GM12878 (cell line): ENCODE results near the gene HAPSTR1. TPM values are rescaled to one million over a fixed set of nuclear protein-coding genes. Genes with fewer than 3 reads are reported as not detected.

Experiments
- ATAC-seq: fragments of 200-7000 bp; cut with Tn5 transposase; 3 replicates; pipeline ENCODE4 v1.9.1; 2020; ENCODE audit warnings: mild to moderate bottlenecking, moderate library complexity
- BruUV-seq: library from RNA; stranded (reverse); fragments of 400-500 nt; replicated peaks from 2 replicates; lab custom pipeline; 2021; lab: Mats Ljungman, UMichigan
- CTCF ChIA-PET: fragments of 300-600 bp; sonication (Branson Sonifier 250); formaldehyde crosslinking; extraction: SDS; loops from one replicate; lab custom pipeline; 2021; ENCODE audit warnings: inconsistent platforms; lab: Yijun Ruan, JAX
- POLR2A ChIA-PET: fragments of 350-600 bp; formaldehyde crosslinking; extraction: SDS; loops from one replicate; lab custom pipeline; 2021; ENCODE audit warnings: inconsistent platforms; lab: Charles Lee
- RAD21 ChIA-PET: fragments of 300-600 bp; sonication (Branson Sonifier 250); formaldehyde crosslinking; loops from one replicate; lab custom pipeline; 2023; ENCODE audit warnings: antibody characterized with exemption; ENCODE audit not compliant: unreplicated experiment; lab: Charles Lee
- SMC1A ChIA-PET: fragments of 300-600 bp; sonication (Branson Sonifier 250); formaldehyde crosslinking; loops from one replicate; lab custom pipeline; 2023; ENCODE audit not compliant: unreplicated experiment, uncharacterized antibody; lab: Charles Lee
- DNase-seq: peaks from one replicate; pipeline ENCODE4 v3.0.0-alpha.2; 2011; ENCODE audit warnings: low read depth, low spot score
- FAIRE-seq: peaks from 3 replicates; lab custom pipeline; 2011; peaks lifted over from hg19 to GRCh38; lab: Jason Lieb, UNC
- H2AFZ ChIP-seq: 2 replicates; pipeline ENCODE4 v1.6.0; 2011; ENCODE audit warnings: low read depth, low read length, control low read depth; ENCODE audit not compliant: control insufficient read depth
- H3K27ac ChIP-seq: 2 replicates; pipeline ENCODE4 v1.5.1; 2011; ENCODE audit warnings: control low read depth; ENCODE audit not compliant: control insufficient read depth, insufficient read depth
- H3K27me3 ChIP-seq, 2 experiments: replicated peaks in 1 of 2; 2 replicates each; pipeline versions ENCODE4 v1.6.0 to v1.6.1; 2011; ENCODE audit warnings: low read length in 1 of 2; ENCODE audit not compliant: control insufficient read depth in 2 of 2, insufficient read depth in 2 of 2
- H3K36me3 ChIP-seq, 2 experiments: 2 replicates each; pipeline ENCODE4 v1.5.1; 2011; ENCODE audit warnings: low read length in 1 of 2; ENCODE audit not compliant: control insufficient read depth in 2 of 2, insufficient read depth in 2 of 2
- H3K4me1 ChIP-seq: 2 replicates; pipeline ENCODE4 v1.6.1; 2011; ENCODE audit warnings: mild to moderate bottlenecking, low read length, moderate library complexity, mixed read lengths; ENCODE audit not compliant: control insufficient read depth, insufficient read depth
- H3K4me2 ChIP-seq: 2 replicates; pipeline ENCODE4 v1.6.0; 2011; ENCODE audit warnings: control low read depth; ENCODE audit not compliant: control insufficient read depth, insufficient read depth
- H3K4me3 ChIP-seq: fragments of 200-600 bp; sonication (generic); 2 replicates; pipeline ENCODE4 v1.5.1; 2016
- H3K79me2 ChIP-seq: 2 replicates; pipeline ENCODE4 v1.6.0; 2011; ENCODE audit warnings: low read length; ENCODE audit not compliant: control insufficient read depth, insufficient read depth
- H3K9ac ChIP-seq: 2 replicates; pipeline ENCODE4 v1.8.0; 2011; ENCODE audit warnings: low read length, control low read depth, mixed read lengths; ENCODE audit not compliant: control insufficient read depth, insufficient read depth
- H3K9me3 ChIP-seq: replicated peaks from 3 replicates; pipeline ENCODE4 v1.5.1; 2011; ENCODE audit warnings: mild to moderate bottlenecking, low read length; ENCODE audit not compliant: control insufficient read depth, insufficient read depth
- H4K20me1 ChIP-seq: 2 replicates; pipeline ENCODE4 v1.6.0; 2011; ENCODE audit not compliant: control insufficient read depth, insufficient read depth
- ATF3 ChIP-seq: IDR thresholded peaks from 2 replicates; pipeline ENCODE4 v1.6.1; 2011; ENCODE audit warnings: low read depth, mild to moderate bottlenecking, low read length, moderate library complexity, borderline replicate concordance; ENCODE audit errors: extremely low read depth
- BHLHE40 ChIP-seq, 2 experiments: fragments of 450-650 bp in 1 of 2; IDR thresholded peaks; 2 replicates each; pipeline ENCODE4 v1.6.1; 2011 to 2017; ENCODE audit warnings: low read depth in 2 of 2, borderline replicate concordance in 1 of 2, improper control_type of control experiment in 1 of 2, low read length in 1 of 2, mild to moderate bottlenecking in 1 of 2
- BMI1 ChIP-seq: fragments of 450-650 bp; IDR thresholded peaks from 2 replicates; pipeline ENCODE4 v1.6.1; 2016; ENCODE audit warnings: mild to moderate bottlenecking, moderate library complexity, borderline replicate concordance
- CBFB ChIP-seq: IDR thresholded peaks from 2 replicates; pipeline ENCODE4 v1.6.1; 2016; ENCODE audit warnings: antibody characterized with exemption, low read depth
- CEBPB ChIP-seq, 2 experiments: fragments of 150-350 bp in 1 of 2; IDR thresholded peaks; 2 replicates each; pipeline ENCODE4 v1.6.1; 2012 to 2014; ENCODE audit warnings: low read depth in 2 of 2, low read length in 2 of 2, borderline replicate concordance in 1 of 2, inconsistent platforms in 1 of 2
- CTCF ChIP-seq, 3 experiments: IDR thresholded peaks in 2 of 3; conservative IDR thresholded peaks in 1 of 3; 2 replicates each; pipeline ENCODE4 v1.5.1; 2011; ENCODE audit warnings: low read depth in 3 of 3, low read length in 3 of 3, mild to moderate bottlenecking in 3 of 3, control low read depth in 2 of 3, moderate library complexity in 2 of 3, inconsistent platforms in 1 of 3, mixed read lengths in 1 of 3; ENCODE audit not compliant: control insufficient read depth in 2 of 3, insufficient read depth in 1 of 3; ENCODE audit errors: extremely low read depth in 1 of 3
- E2F8 ChIP-seq: fragments of 450-650 bp; IDR thresholded peaks from 2 replicates; pipeline ENCODE4 v1.6.1; 2018; ENCODE audit warnings: mild to moderate bottlenecking, low read depth, moderate library complexity; ENCODE audit not compliant: partially characterized antibody
- IKZF1 ChIP-seq: fragments of 450-650 bp; conservative IDR thresholded peaks from 2 replicates; pipeline ENCODE4 v1.6.1; 2017; ENCODE audit warnings: antibody characterized with exemption, mild to moderate bottlenecking
- IKZF2 ChIP-seq, 2 experiments: fragments of 450-650 bp; IDR thresholded peaks; 2 replicates each; pipeline ENCODE4 v1.6.1; 2017; ENCODE audit warnings: mild to moderate bottlenecking in 2 of 2, moderate library complexity in 2 of 2
- RAD21 ChIP-seq: IDR thresholded peaks from 2 replicates; pipeline ENCODE4 v1.6.1; 2011; ENCODE audit warnings: mild to moderate bottlenecking, low read depth, low read length, moderate library complexity; ENCODE audit not compliant: insufficient read depth
- SMC3 ChIP-seq: IDR thresholded peaks from 2 replicates; pipeline ENCODE4 v1.6.1; 2011; ENCODE audit warnings: low read length, improper control_type of control experiment, borderline replicate concordance
- SREBF2 ChIP-seq: IDR thresholded peaks from 2 replicates; pipeline ENCODE4 v1.6.1; 2012; ENCODE audit warnings: mild to moderate bottlenecking, low read length
- ZNF207 ChIP-seq: fragments of 450-650 bp; IDR thresholded peaks from 2 replicates; pipeline ENCODE4 v1.6.1; 2014; ENCODE audit warnings: antibody characterized with exemption, mild to moderate bottlenecking, borderline replicate concordance
- WGBS: methylation state at CpG from one replicate; pipeline ENCODE4 v1.1.6; 2016; ENCODE audit warnings: low lambda C conversion rate; ENCODE audit not compliant: insufficient replicate concordance, insufficient coverage; ENCODE audit errors: missing lambda C conversion rate; 5-methylcytosine and 5-hydroxymethylcytosine counted together
- in situ Hi-C: fragments of 300-500 bp; cut with MboI; formaldehyde crosslinking; loops from 9 replicates; pipeline ENCODE4 v1.14.3; 2018; ENCODE audit warnings: mixed read lengths
- intact Hi-C: fragments of 100-400 bp; cut with micrococcal nuclease; formaldehyde crosslinking; loops from one replicate; pipeline ENCODE4 v1.14.2; 2022; ENCODE audit not compliant: unreplicated experiment
- polyA plus RNA-seq, 11 experiments: library from polyadenylated mRNA; depleted of rRNA in 4 of 11; unstranded in 6 of 11; stranded (reverse) in 5 of 11; fragments of >200 nt; fragmentation: Nextera tagmentation in 4 of 11; fragmentation: Illumina TruSeq in 1 of 11; extraction: Ambion mirVana in 4 of 11; extraction: Trizol in 1 of 11; gene quantifications; 1 replicate in 1 of 11; 2 replicates in 10 of 11; pipeline versions ENCODE4 v1.2.1 to v1.2.3, GENCODE V29; 2011 to 2016; ENCODE audit warnings: inconsistent platforms in 2 of 11, missing spikeins in 2 of 11, low read depth in 1 of 11
- total RNA-seq, 4 experiments: library from RNA; depleted of rRNA in 3 of 4; stranded (reverse); fragments of >200 nt in 3 of 4; fragmentation: Illumina TruSeq in 1 of 4; extraction: Trizol in 1 of 4; gene quantifications; 2 replicates each; pipeline versions ENCODE4 v1.2.1 to v1.2.3, GENCODE V29; 2013 to 2021

The HAPSTR1 gene
- total and polyA plus RNA-seq, 10 of the 15 experiments (the other 5 are each of a cell fraction or from before 2014, with no cell fraction given) = 8.7 to 52.5 (median 23.1) TPM

- Histone ChIP-seq H2AFZ (0 out of 2 replicates have a peak overlapping the region, but pooled peaks have one; percentile 29), H3K4me2 (peak overlapping the region; percentile 72), H3K9me3 (no peaks in the 10 kb centered on the region; the same call in 2 of the 3 replicates), H3K4me1 (peaks cover 20% of the 10 kb centered on the region), H3K36me3 (no peaks in the 10 kb centered on the region), H3K27me3 (no peaks in the 10 kb centered on the region), H3K4me3 (no peak overlapping the region), H3K79me2 (no peaks in the 10 kb centered on the region), H4K20me1 (no peaks in the 10 kb centered on the region), H3K9ac (no peak overlapping the region; the same call in 1 of the 2 replicates), H3K27ac (no peak overlapping the region)
- ChIA-PET CTCF (interaction anchor here (0.5 to 3.3 kb wide), 51 partner anchors 9 to 1753 kb away, joined by 3 to 30 read pairs (median 3); partner anchors contain the start of genes GRIN2A and METTL22), POLR2A (interaction anchor here (0.5 to 0.7 kb wide), 3 partner anchors 51 to 1042 kb away, joined by 3 to 5 read pairs (median 3); no protein-coding TSS in a partner anchor), RAD21 (interaction anchor here (0.7 to 1.9 kb wide), 12 partner anchors 45 to 1117 kb away, joined by 3 to 7 read pairs (median 4); partner anchors contain the start of gene HAPSTR1), SMC1A (interaction anchor here (0.7 to 1.8 kb wide), 15 partner anchors 12 to 1371 kb away, joined by 3 to 7 read pairs (median 3); partner anchors contain the start of gene GRIN2A)
- peak; percentile 77 for FAIRE-seq
- ATAC-seq = peak; percentile 78
- in situ Hi-C loops (loop anchor here (25.0 kb wide), 1 partner anchor 1748 kb away; the partner anchor contains the start of gene CIITA), intact Hi-C loops (no loop called here)
- WGBS = 15% methylated on average over 21 of the region's 21 CpGs
- DNase-seq = no peak
- no TSS peak for BruUV-seq
- TF ChIP-seq BMI1 (no peak), ATF3 (no peak), BHLHE40 (IDR thresholded peaks at IDR 0.05; ENCODE audit: borderline replicate concordance in 1 of 2, low read depth in 2 of 2, low read length in 1 of 2) (0 out of 4 replicates have a peak, but pooled peaks of 1 of the 2 experiments have one; percentile 10), E2F8 (no peak), IKZF2 (IDR thresholded peaks at IDR 0.05) (peak; percentile 12 to 25; a peak in 2 of 4 replicates), SMC3 (peak; percentile 48; the same call in 1 of the 2 replicates), CBFB (no peak), CEBPB (IDR thresholded peaks at IDR 0.05; ENCODE audit: borderline replicate concordance in 1 of 2, low read depth in 2 of 2, low read length in 2 of 2) (no peak), CTCF (IDR thresholded peaks at IDR 0.05 in 2 of 3, conservative IDR thresholded peaks at IDR 0.05 in 1 of 3; ENCODE audit: control insufficient read depth in 2 of 3, extremely low read depth in 1 of 3, insufficient read depth in 1 of 3, low read depth in 3 of 3, low read length in 3 of 3) (peak; percentile 94 to 97 (median 95); a peak in 5 of 6 replicates), ZNF207 (no peak), SREBF2 (no peak), IKZF1 (peak; percentile 52; the same call in 1 of the 2 replicates), RAD21 (peak; percentile 76)
These were observed 47.5 kb downstream of the HAPSTR1 start for GRCh38 chr16:9138731-9139501.
